Stimulated activated CD4-positive, alpha-beta T cell treated with anti-CD3 and anti-CD28 coated beads, Interleukin-1b, Interleukin-23, amount 100 ng/mL, for 48 hours (primary cell): ENCODE data around the gene AP4B1.
A peak's percentile ranks its signal among the peaks of the same experiment; 100 is the strongest.

Experiments used
- DNase-seq: peaks from one replicate; pipeline ENCODE4 v3.0.0-alpha.2; 2020

Gene AP4B1

GRCh38 chr1:113891631-113892220 lies 12.9 kb downstream of the AP4B1 start:
- DNase-seq, result no peak

GRCh38 chr1:113890816-113891215 lies 13.8 kb downstream of the AP4B1 start:
- DNase-seq, result no peak

GRCh38 chr1:113887402-113888175 lies 17.0 kb downstream of the AP4B1 start, which contains the start of gene BCL2L15:
BCL2L15 (minus strand) TSS chr1:113887581; CDS start chr1:113887375, 206 bp downstream.
- no peak for DNase-seq

- no peak for DNase-seq
Observed at GRCh38 chr1:113886417-113887401, 17.9 kb downstream of the AP4B1 start.

GRCh38 chr1:113881661-113882060 lies 22.9 kb downstream of the AP4B1 start:
- no peak for DNase-seq

DNA sequence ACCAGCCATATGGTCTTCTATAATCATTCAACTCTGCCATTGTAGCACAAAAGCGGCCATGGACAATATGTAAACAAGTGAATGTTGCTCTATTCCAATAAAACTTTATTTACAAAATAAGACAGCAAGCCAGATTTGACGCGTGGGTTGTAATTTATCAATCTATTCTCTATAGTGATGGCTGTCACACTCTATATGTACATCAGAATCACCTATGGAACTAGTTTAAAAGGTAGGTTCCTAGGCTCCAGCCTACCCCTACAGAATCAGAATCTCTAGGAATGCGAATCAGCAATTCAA lies 24.9 kb downstream of the AP4B1 start:
- DNase-seq, result no peak

DNA sequence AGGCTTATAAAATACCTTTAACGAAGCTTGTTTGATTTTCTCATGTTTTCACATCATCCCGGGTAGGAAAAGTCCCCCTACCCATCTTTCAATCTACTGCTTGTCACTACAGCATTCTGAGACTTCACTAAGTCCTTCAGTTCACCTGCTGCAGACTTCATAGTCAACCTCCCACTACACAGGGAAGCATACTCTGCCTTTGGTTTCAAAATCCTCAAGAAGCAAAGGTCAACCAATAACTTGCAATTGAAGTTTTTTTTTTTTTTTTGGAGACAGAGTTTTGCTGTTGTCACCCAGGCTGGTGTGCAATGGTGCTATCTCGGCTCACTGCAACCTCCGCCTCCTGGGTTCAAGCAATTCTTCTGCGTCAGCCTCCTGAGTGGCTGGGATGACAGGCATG lies 28.4 kb downstream of the AP4B1 start:
- DNase-seq, result no peak

DNA sequence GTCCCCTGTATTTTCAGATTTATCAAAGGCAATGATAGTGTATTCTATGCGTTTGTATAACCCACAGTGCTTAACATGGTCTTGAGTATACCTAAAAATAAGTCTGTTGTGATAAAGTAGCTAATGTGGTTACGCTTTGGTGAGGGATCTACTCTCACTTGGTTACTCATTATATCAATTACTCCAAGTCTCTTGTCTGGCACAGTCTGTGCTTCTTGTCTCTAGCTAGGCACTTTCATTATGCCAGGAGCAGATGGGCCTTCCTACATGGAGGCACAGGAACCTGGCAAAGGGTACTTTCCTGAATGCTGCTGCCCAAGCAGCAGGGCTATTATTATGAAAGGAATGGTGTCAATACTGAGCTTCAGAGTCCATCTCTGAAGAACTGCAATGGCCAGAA lies 28.9 kb downstream of the AP4B1 start:
- no peak for DNase-seq

DNA sequence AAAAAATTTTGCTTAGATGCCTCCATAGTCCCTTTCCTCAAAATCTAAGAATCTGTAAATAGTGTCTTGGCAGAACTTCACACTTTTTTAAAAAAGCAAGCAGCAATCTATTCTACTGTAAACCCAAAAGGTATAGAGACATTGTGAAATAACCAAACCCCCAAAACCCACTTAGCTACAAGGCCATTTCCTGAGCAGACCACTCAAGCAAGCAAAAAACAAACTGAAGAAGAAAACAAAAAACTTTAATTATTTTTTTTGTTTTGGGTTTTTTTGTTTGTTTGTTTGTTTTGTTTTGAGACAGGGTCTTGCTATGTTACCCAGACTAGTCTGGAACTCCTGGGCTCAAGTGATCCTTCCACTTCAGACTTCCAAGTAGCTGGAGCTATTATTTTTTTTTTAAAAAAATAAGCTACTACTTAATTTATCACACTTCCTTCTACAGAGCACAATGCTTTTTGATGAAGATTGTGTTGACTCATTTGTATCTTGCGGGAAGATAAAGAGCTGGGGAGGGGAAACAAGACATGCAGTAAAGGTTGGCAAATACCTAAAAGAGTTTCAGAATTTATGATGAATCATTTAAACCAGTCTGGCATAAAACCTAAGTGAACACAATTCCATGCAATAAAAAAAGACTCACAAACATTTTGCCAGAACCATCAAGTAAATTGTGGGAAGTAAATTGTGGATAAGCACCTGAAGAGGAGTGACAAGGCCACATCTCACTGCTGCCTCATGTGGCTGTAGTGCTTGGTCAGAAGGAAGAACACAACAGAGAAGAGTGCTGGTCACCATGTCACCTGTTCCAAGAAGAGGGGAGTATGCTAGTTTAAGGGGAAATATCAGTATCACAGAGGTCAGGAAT lies 30.4 kb downstream of the AP4B1 start:
- no peak for DNase-seq

DNA sequence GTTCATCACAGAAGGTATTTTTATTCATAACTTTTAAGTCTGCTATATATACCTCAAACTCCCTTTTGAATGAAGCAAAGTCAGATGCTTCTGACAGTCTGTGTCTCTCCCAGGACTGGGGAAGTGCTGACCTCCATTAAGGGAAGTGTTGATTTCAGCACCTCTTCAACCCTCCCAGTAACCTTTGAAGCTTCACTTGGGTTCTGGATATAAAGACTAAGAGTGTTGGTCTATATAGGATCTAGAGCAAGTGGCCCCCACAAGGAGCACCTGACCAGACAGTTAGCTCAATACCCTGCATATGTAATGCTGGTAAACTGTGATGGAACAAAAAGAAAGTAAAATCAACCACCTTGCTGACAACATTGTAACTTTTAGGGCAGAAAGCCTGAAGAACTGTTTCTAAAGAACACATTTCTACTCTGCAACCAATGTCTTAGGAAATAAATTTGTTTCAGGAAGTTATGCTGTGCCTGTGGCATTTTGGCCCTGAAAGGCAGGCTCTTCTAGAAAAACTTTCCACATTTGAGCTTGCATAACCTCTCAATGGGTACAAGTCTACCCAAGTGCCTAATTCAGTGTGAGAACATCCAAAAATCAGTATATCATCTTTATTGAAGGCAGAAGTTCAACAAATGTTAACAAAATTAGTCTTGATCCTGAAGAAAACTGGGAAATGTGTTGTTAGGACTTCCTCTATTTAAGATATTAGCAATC lies 32.2 kb downstream of the AP4B1 start:
- DNase-seq, result no peak

DNA sequence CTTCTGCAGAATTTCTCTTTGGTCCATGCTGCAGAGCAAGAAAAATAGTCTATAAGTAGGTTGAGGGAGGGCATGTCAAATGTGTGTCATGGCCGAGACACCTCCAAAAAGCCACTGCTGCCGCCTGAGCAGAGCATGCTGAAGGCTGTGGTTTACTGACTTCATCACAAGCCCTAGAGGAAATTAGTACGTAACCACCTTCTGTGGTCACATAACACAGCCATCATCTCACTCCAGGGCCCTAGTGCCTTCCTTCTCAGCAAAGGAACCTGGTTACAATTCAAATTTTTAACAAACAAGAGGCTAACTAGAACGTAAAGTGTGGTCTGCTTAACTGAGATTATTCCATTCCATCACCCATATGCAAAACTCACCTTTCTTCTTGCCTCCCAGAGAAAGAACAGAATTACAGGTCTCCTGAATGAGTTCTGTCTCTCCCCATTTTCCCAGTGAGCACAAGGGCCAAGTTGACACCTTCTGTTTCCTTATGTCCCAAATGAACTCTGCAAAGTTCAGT lies 32.9 kb downstream of the AP4B1 start, which contains the start of gene PTPN22:
TSS of gene PTPN22 (minus strand) at position 116 of the 517 bp plus-strand sequence.
- DNase-seq, result peak; percentile 89

GRCh38 chr1:113870778-113871177 lies 33.8 kb downstream of the AP4B1 start:
- peak; percentile 13 for DNase-seq

DNA sequence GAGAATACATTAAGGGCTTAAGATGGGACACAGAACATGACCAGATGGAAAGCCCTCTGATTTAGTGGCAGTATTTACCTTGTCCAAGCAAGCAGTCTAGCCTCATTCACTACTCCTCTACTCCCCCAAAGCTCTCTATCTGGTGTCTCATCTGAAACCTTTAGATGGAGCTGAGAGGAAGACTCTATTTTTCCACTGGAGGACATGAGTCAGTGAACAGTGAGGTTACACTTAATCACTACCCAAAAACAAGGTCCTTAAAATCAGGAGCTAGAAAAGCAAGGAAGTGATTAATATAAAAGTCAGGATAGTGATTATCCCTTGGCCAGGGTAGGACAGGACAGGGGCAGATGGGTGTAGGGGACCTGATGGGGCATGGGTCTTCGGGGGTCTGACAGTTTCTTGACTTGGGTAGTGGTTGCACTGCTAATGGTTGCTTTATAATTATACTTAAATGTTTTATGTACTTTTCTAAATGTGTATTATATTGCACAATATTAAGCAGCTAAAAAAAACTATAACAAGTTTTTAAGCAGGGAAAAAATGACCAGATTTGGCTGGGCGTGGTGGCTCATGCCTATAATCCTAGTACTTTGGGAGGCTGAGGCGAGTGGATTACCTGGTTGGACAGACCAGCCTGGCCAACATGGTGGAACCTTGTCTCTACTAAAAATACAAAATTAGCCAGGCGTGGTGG lies 36.1 kb downstream of the AP4B1 start:
- no peak for DNase-seq

GRCh38 chr1:113861641-113862040 lies 43.0 kb downstream of the AP4B1 start:
- no peak for DNase-seq

DNA sequence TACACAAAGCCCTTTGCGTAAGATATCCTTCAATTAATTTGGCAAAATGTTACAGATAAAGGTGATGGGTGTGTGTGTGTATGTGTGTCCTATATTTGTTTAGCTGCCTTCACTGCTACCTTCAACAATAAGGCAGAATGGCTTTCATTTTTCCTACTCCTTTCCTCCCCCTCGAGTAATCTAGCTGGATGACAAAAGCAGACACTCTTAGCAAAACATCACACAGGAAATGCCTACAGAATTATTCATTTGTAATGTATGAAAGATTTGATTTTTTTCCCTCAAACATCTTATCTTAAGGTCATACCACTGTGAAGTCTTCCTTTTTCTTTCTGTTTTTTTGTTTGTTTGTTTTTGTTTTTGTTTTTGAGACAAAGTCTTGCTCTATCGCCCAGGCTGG lies 43.7 kb downstream of the AP4B1 start:
- no peak for DNase-seq

GRCh38 chr1:113859478-113860175 lies 45.0 kb downstream of the AP4B1 start:
- no peak for DNase-seq

GRCh38 chr1:113858982-113859381 lies 45.6 kb downstream of the AP4B1 start:
- no peak for DNase-seq

DNA sequence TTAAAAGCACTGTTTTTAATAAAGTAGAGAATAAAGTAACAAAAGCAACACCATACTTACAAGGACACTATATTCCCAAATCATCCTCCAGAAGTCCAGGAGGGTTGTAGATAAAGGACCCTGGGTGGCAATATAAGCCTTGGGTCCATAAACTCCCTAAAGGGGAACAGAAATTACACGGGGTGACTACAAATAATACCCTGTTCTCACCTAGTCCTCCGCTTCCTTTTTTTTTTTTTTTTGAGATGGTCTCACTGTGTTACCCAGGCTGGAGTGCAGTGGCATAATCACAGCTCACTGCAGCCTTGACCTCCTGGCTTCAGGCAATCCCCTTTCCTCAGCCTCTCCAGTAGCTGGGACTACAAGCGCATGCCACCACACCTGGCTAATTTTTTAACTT lies 46.2 kb downstream of the AP4B1 start:
- DNase-seq, result no peak

- no peak for DNase-seq
Observed at GRCh38 chr1:113857776-113858175, 46.8 kb downstream of the AP4B1 start.

DNA sequence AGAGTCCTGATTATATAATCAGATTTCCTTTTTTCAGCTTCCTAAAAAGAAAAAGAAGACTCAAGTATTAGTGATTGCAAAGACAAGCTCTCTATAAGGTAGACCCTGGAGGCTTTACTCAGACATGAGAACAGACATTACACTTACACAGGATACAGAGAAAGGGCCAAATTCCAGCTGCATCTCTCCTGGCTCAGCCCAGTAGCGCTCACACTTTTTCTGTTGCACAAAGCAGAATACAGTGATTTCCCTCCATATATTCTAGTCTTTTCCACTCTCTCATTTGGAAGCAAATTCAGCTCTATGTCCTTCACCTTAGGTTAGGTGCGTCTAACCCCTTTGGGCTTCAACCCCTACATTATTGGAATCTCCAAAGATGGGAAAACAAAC lies 48.2 kb downstream of the AP4B1 start:
- DNase-seq, result no peak
